Stromal cell of bone marrow (primary cell): ENCODE data around the gene CTTN.
A peak's percentile ranks its signal among the peaks of the same experiment; 100 is the strongest.
"Not testable (repeated sequence)": the region's sequence is repeated elsewhere in the genome, so short reads cannot be mapped to it uniquely, and the experiment has no call there.

ENCODE experiments used
- DNase-seq: peaks from one replicate; pipeline ENCODE4 v3.0.0-alpha.2; 2012; ENCODE audit warnings: low read depth

The CTTN gene

DNA sequence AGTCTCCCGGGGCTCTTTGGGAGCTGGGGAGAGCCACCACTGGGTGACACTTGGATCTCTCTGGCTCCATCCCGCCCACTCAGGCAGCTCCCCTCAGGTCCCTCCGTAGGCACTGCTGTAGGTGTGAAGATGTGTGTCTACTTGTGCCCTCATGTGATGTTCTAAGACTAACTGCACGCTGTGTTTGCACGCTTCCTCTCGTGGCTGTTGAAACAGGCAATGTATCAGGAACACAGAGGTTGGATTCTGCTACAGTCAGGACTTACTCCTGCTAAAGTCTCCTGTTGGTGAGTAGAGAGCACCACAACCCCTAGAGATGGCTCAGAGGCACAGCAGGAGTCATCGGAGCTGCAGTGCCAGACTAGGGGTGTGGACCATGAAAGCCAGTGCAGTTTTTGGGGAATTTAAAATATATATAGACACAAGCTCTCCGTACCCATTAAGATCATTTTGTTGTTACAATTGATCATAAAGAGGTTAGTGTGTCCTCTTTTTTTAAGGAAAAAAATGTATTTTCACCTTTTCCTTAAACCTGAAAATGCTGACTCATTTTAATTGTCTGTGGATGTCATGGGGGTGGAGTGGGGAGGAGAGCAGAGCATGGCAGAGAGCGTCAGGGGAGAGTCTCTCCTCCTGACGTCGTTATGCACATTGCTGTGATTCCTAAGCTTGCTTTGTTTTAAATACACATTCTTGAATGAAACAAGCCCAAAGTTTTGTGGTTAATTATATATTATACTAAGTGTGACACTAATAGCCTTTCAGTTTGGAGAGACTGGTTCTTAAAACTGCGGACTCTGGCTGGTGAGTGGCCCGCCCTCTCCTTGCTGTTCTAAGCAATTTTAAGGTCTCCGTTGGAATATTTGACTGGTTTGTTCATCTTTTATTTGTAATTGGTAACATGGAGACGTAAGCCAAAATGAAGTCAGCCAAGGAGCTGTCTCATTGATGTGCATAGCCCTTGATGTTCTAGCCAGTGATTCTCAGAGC is 16.2 kb upstream of the CTTN start:
- peak; percentile 48 for DNase-seq

DNA sequence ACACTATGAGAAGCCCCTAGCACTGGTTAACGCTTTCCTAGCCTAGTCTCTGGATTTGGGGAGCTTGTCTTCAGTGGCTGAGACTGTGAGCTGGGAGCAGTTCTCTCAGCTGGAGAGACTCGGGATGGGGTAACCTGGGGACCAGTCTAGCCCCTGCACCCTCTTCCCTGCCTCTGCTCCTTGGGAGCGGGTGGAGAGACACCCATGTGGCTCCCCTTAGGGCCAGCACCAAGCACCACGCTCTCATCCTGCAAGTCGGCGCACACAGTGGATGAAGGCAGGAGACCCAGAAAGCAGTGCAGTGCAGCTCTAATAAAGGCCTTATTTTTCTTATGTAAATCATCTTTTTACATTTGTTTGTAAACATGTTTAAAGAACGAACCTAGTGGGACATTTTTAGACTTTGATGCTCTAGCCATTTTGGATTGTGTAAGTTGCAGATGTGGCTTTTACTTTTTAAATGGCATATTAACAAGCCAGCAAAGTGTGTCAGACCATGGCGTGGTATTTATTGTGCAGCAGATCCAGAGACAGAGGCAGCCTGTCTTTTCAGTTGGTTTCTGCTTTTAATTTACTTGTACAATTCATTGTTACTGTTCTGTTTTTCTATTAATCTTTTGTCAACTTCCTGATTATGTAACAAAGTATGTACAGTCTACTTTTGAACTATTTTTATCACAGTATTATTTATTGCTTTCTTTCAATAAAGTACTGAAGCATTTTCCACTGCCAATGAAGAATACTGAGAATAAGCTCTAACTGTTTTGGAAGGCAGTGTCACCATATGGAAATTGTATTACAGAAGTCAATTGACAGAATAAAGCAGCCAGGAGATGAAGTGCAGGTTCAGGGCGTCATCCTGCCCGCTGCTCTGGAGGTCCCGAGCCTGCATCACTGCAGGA is 14.4 kb upstream of the CTTN start:
- DNase-seq, result no peak

DNA sequence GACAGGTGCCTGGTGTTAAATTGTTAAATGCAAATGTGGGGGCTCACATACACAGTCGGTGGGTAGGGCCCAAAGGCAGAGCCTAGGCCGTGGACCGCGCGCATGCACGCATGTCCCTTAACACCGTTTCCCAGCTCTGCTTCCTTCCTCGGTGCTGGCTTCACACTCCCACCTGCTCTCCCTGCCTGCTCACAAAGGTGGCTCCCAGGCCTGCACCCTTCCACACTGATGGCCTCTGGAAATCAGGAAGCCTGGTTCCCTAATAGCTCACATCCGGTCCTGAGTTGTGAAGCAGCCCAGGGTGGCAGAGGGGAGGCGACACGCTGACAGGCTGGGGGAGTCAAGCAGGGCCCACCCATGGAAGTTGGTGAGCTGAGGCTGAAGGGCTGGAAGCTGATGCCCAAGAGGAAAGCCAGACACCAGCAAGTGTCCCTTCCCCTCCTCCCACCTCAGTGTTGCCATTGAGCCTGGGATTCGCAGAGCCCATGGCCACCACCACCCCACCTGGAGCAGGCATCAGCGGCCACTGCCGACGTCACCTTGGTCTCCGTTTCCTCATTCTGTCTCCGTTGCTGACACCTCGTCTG is 13.7 kb upstream of the CTTN start:
- DNase-seq, result no peak

- DNase-seq, result no peak
These were observed 10.8 kb upstream of the CTTN start for GRCh38 chr11:70387564-70387963.

GRCh38 chr11:70389201-70389600 is 9.1 kb upstream of the CTTN start:
- DNase-seq, result no peak

- not testable (repeated sequence) for DNase-seq
These were observed 7.4 kb upstream of the CTTN start for GRCh38 chr11:70390882-70391281.

DNA sequence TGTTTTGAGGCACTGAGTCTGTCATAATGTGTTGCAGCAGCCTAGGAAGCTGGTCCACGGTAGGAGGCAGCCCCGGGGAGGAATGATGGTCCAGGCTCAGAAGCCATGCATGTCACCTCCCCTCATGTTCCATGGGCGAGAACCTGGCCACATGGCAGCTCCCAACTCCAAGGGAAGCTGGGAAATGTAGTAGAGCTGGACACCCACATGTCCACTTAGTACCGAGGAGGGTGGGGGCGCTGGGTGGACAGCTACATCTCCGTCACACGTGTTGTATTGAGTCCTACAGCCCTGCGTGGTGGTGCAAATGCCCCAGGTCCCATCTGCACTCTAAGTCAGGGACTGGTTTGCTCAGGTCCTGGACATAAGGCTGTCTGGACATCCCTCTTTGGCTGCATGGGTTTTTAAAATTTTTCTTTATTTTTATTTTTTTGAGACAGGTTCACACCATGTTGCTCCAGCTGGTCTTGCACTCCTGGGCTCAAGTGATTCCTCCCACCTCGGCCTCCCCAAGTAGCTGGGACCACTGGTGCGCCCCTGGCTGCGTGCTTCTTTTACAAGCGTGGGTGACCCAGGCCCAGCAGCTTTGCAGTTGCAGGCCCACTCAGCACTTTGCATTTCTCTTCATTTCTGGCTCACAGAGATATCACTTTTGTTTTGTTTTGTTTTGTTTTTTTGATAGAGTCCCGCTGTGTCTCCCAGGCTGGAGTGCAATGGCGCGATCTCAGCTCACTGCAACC is 3.9 kb upstream of the CTTN start:
- DNase-seq, result no peak

- DNase-seq, result no peak
These were observed 870 bp upstream of the CTTN start for GRCh38 chr11:70397336-70397982.

- DNase-seq, result no peak
These were observed 728 bp downstream of the CTTN start for GRCh38 chr11:70398834-70399680.

GRCh38 chr11:70399681-70400112 is 1.4 kb downstream of the CTTN start:
- DNase-seq, result peak; percentile 95

DNA sequence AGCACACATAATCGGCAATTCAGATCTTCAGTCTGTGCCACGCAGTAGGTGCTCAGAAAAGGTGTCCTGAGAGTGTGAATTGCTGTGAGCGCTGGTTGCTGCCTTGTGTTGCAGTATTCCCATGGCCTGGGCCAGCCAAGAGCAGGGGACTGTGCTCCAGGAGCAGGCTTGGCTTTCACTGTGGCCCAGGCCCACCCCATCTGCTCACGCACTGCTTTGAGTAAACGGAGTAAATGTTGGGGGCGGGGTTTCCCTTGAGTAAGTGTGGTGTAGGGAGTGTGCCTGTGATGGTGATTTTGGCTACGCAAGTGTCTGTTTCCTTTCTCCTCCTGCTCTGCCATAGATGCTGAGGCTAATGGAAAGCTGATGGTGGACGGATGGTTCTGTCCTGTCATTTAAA is 2.3 kb downstream of the CTTN start:
- no peak for DNase-seq

DNA sequence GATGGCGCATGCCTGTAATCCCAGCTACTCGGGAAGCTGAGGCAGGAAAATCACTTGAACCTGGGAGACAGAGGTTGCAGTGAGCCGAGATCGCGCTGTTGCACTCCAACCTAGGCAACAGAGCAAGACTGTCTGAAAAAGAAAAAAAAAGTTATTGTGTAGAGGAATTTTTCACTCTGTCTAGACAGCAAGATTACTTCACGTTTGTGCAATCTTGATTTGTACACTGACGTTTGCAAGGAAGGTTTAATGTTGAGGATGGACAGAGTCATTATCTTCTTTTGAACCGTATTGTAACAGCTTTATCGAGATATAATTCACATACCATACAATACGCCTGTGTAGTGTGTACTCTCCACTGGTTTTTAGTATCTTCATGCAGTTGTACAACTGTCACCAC is 3.7 kb downstream of the CTTN start:
- DNase-seq, result no peak

DNA sequence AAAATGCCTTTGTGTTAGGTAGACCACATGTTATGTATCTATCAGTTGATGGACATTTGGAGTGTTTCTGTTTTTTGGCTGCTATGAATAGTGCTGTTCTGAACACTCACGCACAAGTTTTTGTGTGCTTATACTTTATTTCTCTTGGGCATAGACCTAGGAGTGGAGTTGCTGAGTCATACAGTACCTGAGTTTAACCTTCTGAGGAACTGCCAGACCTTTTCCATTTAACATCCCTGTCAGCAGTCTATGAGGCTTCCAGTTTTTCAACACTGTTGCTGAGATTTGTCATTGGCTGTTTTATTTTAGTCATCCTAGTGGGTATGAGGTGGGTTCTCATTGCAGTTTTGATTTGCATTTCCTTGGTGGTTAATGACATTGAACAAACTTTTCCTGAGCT is 4.4 kb downstream of the CTTN start:
- no peak for DNase-seq

DNA sequence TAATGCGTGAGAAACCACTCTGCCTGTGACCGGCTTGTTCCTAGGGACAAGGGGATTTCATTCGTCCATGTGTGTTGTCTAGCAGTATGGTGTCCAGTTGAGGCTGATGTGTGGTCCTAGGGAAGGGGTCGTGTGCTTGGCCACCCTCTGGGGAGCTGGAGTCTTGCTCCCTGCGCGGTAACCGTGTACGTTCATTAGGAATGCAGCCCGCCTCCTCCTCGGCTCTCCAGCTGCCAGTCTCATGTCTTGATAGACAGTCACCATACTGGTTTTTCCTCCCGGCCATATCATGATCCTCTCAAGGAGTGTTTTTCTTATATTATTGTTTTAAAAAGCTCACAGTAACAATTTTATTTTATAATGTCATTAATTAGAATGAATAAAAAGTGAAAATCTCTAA is 5.9 kb downstream of the CTTN start:
- no peak for DNase-seq

- no peak for DNase-seq
These were observed 7.5 kb downstream of the CTTN start for GRCh38 chr11:70405679-70406395.

- DNase-seq, result no peak
These were observed 8.8 kb downstream of the CTTN start for GRCh38 chr11:70407121-70407520.

- no peak for DNase-seq
These were observed 9.5 kb downstream of the CTTN start for GRCh38 chr11:70407814-70408213.

DNA sequence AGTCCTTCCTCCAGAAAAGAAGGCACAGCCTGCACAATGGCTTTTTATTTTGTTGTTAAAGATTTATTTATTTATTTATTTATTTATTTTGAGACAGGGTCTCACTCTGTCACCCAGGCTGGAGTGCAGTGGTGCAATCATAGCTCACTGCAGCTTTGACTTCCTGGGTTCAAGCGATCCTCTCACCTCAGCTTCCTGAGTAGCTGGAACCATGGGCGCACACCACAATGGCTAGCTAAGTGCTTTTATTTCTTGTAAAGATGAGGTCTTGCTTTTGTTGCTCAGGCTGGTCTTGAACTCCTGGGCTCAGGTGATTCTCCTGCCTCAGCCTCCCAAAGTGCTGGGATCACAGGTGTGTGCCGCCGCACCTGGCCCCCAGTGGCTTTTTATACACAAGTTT is 10.0 kb downstream of the CTTN start:
- not testable (repeated sequence) for DNase-seq

GRCh38 chr11:70409437-70409836 is 11.1 kb downstream of the CTTN start:
- DNase-seq, result no peak

DNA sequence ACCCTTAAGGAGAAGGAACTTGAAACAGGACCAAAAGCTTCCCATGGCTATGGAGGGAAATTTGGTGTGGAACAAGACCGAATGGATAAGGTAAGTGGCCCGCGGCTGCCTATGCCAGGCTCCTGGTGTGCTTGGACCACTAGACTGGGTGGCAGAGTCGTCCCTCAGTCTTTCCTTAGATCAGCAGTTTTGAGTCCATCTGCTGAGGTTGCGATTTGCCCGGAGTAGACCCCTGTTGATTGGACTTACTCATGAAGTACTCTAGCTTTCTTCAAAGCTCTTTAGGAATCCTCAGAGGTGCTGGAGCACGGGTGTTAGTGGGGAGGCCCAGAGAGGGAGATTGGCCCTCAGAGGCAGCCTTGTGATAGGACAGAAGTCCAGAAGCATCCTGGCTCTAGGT is 11.5 kb downstream of the CTTN start:
- no peak for DNase-seq
